Measurements from ENCODE around the gene RRN3. TPM values are rescaled to one million over a fixed set of nuclear protein-coding genes. Genes with fewer than 3 reads are reported as not detected.
"Not testable (repeated sequence)": the region's sequence is repeated elsewhere in the genome, so short reads cannot be mapped to it uniquely, and the experiment has no call there.

Gene RRN3
- total RNA-seq, 1 experiment from 2014 or later, result 32.2 TPM

- TF ChIP-seq CTCF (IDR thresholded peaks at IDR 0.05; ENCODE audit: insufficient read depth in 1 of 2, low read depth in 1 of 2, low read length in 1 of 2, severe bottlenecking in 1 of 2, unreplicated experiment in 1 of 2), result no peak
- Histone ChIP-seq H3K9me3 (no peaks in the 10 kb centered on the region), H3K4me3 (ENCODE audit: low read depth, low read length) (no peak overlapping the region), H3K4me1 (no peaks in the 10 kb centered on the region), H3K36me3 (ENCODE audit: control insufficient read depth, insufficient read depth, low read length) (no peaks in the 10 kb centered on the region), H3K27me3 (replicated peaks; ENCODE audit: control insufficient read depth, insufficient read depth, low read length) (no peaks in the 10 kb centered on the region)
- CTCF ChIA-PET, result no interaction called here
- Mint-ChIP-seq H3K27me3 (ENCODE audit: insufficient read depth, unreplicated experiment) (no peaks in the 10 kb centered on the region), H3K4me1 (ENCODE audit: low read depth, unreplicated experiment) (no peaks in the 10 kb centered on the region), H3K9me3 (ENCODE audit: unreplicated experiment) (no peaks in the 10 kb centered on the region), H3K4me3 (ENCODE audit: unreplicated experiment) (no peak overlapping the region), H3K27ac (ENCODE audit: unreplicated experiment) (no peak overlapping the region), H3K36me3 (ENCODE audit: insufficient read depth, unreplicated experiment) (no peaks in the 10 kb centered on the region)
- DNase-seq, result no peak
- intact Hi-C loops (cut with micrococcal nuclease; ENCODE audit: unreplicated experiment), result no loop called here
- POLR2A ChIA-PET, result no interaction called here
- BruUV-seq (replicated peaks), result no TSS peak
Observed at GRCh38 chr16:15141586-15141985, 47.5 kb upstream of the RRN3 start.

DNA sequence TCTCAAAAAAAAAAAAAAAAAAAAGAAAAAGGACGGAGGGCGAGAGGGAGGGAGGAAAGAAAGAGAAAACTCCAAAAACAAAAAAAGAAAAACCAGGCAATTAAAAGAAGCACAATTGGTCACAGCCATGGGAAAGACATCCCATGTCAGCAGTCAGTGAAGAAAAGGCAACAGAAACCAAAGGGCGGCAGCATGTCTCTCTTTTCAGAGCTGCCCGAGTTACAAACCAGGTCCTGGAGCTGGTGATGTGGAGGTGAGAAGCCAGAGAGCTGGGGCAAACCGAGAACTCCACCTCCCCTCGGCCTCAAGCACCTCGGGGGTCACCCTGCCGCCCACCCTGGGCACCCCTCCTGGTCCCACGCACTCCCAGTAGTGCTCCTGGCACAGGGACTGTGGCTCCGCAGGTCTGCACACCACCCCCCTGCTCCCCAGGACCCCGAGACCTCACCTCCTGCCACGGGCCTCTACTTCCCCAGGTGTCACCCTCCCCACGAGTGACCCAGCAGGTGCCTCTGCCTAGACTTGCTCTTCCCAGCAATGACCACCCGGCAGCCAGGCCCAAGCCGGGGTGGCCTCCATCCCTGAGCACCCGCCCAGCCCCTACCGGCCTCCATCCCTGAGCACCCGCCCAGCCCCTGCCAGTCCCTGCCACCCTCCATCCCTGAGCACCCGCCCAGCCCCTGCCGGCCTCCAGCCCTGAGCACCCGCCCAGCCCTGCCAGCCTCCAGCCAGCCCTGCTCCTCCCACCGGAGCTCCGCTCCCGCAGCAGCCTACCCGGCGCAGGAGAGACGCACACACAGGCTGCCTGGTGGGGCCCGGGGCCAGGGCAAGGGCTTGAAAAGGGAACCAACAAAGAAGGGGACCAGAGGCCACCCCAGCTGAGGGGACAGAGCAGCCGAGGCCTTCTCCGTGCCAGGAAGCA is 46.6 kb upstream of the RRN3 start:
- H3K27me3 ChIP-seq (replicated peaks; ENCODE audit: control insufficient read depth, insufficient read depth, low read length), result not testable (repeated sequence)

GRCh38 chr16:15137514-15137913 is 43.4 kb upstream of the RRN3 start:
- H3K27me3 Mint-ChIP-seq (ENCODE audit: insufficient read depth, unreplicated experiment); H3K36me3 Mint-ChIP-seq (ENCODE audit: insufficient read depth, unreplicated experiment); H3K4me3 Mint-ChIP-seq (ENCODE audit: unreplicated experiment); H3K36me3 ChIP-seq (ENCODE audit: control insufficient read depth, insufficient read depth, low read length); H3K9me3 ChIP-seq; H3K9me3 Mint-ChIP-seq (ENCODE audit: unreplicated experiment); POLR2A ChIA-PET; H3K27ac Mint-ChIP-seq (ENCODE audit: unreplicated experiment); DNase-seq; H3K27me3 ChIP-seq (replicated peaks; ENCODE audit: control insufficient read depth, insufficient read depth, low read length); H3K4me1 Mint-ChIP-seq (ENCODE audit: low read depth, unreplicated experiment); CTCF ChIA-PET; H3K4me3 ChIP-seq (ENCODE audit: low read depth, low read length); intact Hi-C loops (cut with micrococcal nuclease; ENCODE audit: unreplicated experiment); H3K4me1 ChIP-seq; BruUV-seq (replicated peaks): not testable (repeated sequence)

More for the DNA sequence above, 46.6 kb upstream of the RRN3 start:
- H3K9me3 Mint-ChIP-seq (ENCODE audit: unreplicated experiment); BruUV-seq (replicated peaks); H3K27me3 Mint-ChIP-seq (ENCODE audit: insufficient read depth, unreplicated experiment); H3K36me3 ChIP-seq (ENCODE audit: control insufficient read depth, insufficient read depth, low read length); intact Hi-C loops (cut with micrococcal nuclease; ENCODE audit: unreplicated experiment); H3K36me3 Mint-ChIP-seq (ENCODE audit: insufficient read depth, unreplicated experiment); H3K9me3 ChIP-seq; H3K4me3 Mint-ChIP-seq (ENCODE audit: unreplicated experiment); CTCF ChIA-PET; H3K4me1 ChIP-seq; H3K4me1 Mint-ChIP-seq (ENCODE audit: low read depth, unreplicated experiment); POLR2A ChIA-PET; DNase-seq; H3K27ac Mint-ChIP-seq (ENCODE audit: unreplicated experiment); H3K4me3 ChIP-seq (ENCODE audit: low read depth, low read length): not testable (repeated sequence)

- POLR2A ChIA-PET; BruUV-seq (replicated peaks): not testable (repeated sequence)
Observed at GRCh38 chr16:15135483-15136360, 41.6 kb upstream of the RRN3 start.

GRCh38 chr16:15134752-15135482 is 40.8 kb upstream of the RRN3 start:
- H3K4me1 ChIP-seq; H3K36me3 Mint-ChIP-seq (ENCODE audit: insufficient read depth, unreplicated experiment); H3K9me3 ChIP-seq; H3K4me3 Mint-ChIP-seq (ENCODE audit: unreplicated experiment); H3K4me1 Mint-ChIP-seq (ENCODE audit: low read depth, unreplicated experiment); H3K36me3 ChIP-seq (ENCODE audit: control insufficient read depth, insufficient read depth, low read length); intact Hi-C loops (cut with micrococcal nuclease; ENCODE audit: unreplicated experiment); BruUV-seq (replicated peaks); POLR2A ChIA-PET; H3K9me3 Mint-ChIP-seq (ENCODE audit: unreplicated experiment); CTCF ChIA-PET; H3K4me3 ChIP-seq (ENCODE audit: low read depth, low read length); DNase-seq; H3K27ac Mint-ChIP-seq (ENCODE audit: unreplicated experiment); H3K27me3 Mint-ChIP-seq (ENCODE audit: insufficient read depth, unreplicated experiment); H3K27me3 ChIP-seq (replicated peaks; ENCODE audit: control insufficient read depth, insufficient read depth, low read length): not testable (repeated sequence)

More at GRCh38 chr16:15135483-15136360, 41.6 kb upstream of the RRN3 start:
- H3K9me3 Mint-ChIP-seq (ENCODE audit: unreplicated experiment); H3K36me3 Mint-ChIP-seq (ENCODE audit: insufficient read depth, unreplicated experiment); H3K27me3 ChIP-seq (replicated peaks; ENCODE audit: control insufficient read depth, insufficient read depth, low read length); DNase-seq; H3K4me3 ChIP-seq (ENCODE audit: low read depth, low read length); H3K27me3 Mint-ChIP-seq (ENCODE audit: insufficient read depth, unreplicated experiment); H3K27ac Mint-ChIP-seq (ENCODE audit: unreplicated experiment); H3K9me3 ChIP-seq; intact Hi-C loops (cut with micrococcal nuclease; ENCODE audit: unreplicated experiment); CTCF ChIA-PET; H3K4me3 Mint-ChIP-seq (ENCODE audit: unreplicated experiment); H3K4me1 Mint-ChIP-seq (ENCODE audit: low read depth, unreplicated experiment); H3K36me3 ChIP-seq (ENCODE audit: control insufficient read depth, insufficient read depth, low read length); H3K4me1 ChIP-seq: not testable (repeated sequence)

DNA sequence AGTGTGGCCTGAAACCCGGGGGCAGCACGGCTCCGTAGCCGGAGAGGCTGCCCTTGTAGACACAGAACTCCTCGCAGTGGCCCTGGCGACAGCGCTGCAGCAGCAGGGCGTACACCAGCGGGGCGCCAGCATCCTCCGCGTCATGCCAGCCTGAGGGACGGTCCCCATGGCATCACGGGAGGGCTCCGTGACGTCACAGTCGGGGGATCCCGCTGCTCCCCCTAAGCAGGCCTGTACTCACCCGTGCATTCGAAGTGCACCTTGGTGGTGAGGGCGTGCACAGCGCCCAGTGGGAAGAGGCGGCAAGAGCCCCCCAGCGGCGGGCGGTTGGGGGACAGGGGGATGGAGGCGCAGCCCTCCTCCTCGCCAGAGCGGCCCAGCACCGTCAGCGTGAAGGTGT is 39.5 kb upstream of the RRN3 start:
- H3K36me3 Mint-ChIP-seq (ENCODE audit: insufficient read depth, unreplicated experiment); H3K9me3 ChIP-seq; H3K4me1 Mint-ChIP-seq (ENCODE audit: low read depth, unreplicated experiment); H3K27me3 Mint-ChIP-seq (ENCODE audit: insufficient read depth, unreplicated experiment); H3K4me3 ChIP-seq (ENCODE audit: low read depth, low read length); H3K9me3 Mint-ChIP-seq (ENCODE audit: unreplicated experiment); H3K36me3 ChIP-seq (ENCODE audit: control insufficient read depth, insufficient read depth, low read length); CTCF ChIA-PET; H3K4me1 ChIP-seq; intact Hi-C loops (cut with micrococcal nuclease; ENCODE audit: unreplicated experiment); H3K4me3 Mint-ChIP-seq (ENCODE audit: unreplicated experiment); DNase-seq; BruUV-seq (replicated peaks); H3K27ac Mint-ChIP-seq (ENCODE audit: unreplicated experiment); H3K27me3 ChIP-seq (replicated peaks; ENCODE audit: control insufficient read depth, insufficient read depth, low read length); POLR2A ChIA-PET: not testable (repeated sequence)

All from Caco-2 (cell line).